HL-60/S4 treated with retinoic acid at 250 ng/mL for 4 days and 3 days (cell line): ENCODE measurements around the gene FOXJ1.
"Not testable (repeated sequence)": the region's sequence is repeated elsewhere in the genome, so short reads cannot be mapped to it uniquely, and the experiment has no call there.

Source experiments
- in situ Hi-C: fragments of 300-500 bp; cut with MboI; formaldehyde crosslinking; loops from 2 replicates; pipeline ENCODE4 v1.7.0; 2022; ENCODE audit warnings: low sequenced_read_pairs

The FOXJ1 gene

GRCh38 chr17:76141212-76142038 is at the start of gene FOXJ1:
TSS of gene FOXJ1 (minus strand) at chr17:76141245. CDS start at chr17:76140395, 850 bp downstream.
- in situ Hi-C loops, result loop anchor here (10.0 kb wide), 1 partner anchor 123 kb away; the partner anchor contains the start of gene UBALD2

DNA sequence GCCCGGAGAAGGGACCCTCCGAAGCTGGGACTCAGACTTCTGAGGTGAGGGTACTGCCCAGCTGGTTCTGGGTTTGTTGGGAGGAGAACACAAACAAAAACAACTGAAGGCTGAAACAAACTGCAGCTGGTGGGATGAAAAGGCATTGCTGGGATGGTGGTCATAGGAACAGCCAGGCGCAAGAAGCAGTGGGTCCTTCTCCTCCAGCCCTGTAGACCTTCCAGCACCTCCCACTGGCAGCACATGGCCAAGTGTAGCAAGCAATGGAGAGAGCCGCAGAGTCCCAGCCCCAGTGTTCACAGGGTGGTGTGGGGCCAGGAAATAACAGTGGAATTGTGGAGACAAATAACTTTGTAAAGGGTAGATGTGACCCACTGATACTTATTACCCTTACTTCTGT is 48.7 kb upstream of the FOXJ1 start:
- in situ Hi-C loops, result loop anchor here (10.0 kb wide), 1 partner anchor 105 kb away; no protein-coding TSS in a partner anchor

DNA sequence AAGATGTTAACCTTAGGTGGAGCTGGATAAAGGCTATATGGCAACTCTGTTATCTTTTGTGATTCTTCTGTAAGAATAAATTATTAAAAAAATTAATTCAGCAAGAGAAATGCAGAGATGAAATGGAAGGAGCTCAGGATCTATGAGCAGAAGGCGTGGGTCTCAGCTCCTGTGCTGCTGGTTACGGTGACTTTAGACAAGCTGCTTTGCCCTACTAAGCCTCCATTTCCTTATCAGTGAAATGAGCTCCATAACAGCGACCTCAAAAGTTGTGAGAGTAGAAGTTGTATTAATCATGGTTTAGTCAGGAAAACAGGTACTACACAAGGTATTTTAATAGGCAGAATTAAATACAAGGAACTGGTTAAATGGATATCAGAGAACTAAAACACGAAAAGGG is 48.2 kb upstream of the FOXJ1 start:
- in situ Hi-C loops, result no loop called here

- in situ Hi-C loops, result no loop called here
These were observed 47.4 kb upstream of the FOXJ1 start for GRCh38 chr17:76188213-76189016.

DNA sequence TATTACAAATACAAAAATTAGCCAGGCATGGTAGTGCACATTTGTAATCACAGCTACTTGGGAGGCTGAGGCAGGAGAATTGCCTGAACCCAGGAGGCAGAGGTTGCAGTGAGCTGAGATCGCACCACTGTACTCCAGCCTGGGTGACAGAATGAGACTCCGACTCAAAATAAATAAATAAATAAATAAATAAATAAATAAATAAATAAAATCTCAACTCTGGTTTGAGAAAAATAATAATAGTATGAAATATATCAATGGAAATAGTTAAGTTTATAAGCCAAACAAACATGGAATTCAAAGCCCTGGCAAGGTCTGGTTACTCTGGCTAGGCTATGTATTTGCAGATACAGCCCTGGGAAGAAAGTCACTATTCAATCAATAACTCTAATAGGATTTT is 45.7 kb upstream of the FOXJ1 start:
- in situ Hi-C loops, result not testable (repeated sequence)

GRCh38 chr17:76184290-76184689 is 43.2 kb upstream of the FOXJ1 start:
- in situ Hi-C loops, result no loop called here

GRCh38 chr17:76182016-76182764 is 41.1 kb upstream of the FOXJ1 start:
- in situ Hi-C loops, result no loop called here

GRCh38 chr17:76179496-76180467 is 38.7 kb upstream of the FOXJ1 start:
- in situ Hi-C loops, result no loop called here

- in situ Hi-C loops, result no loop called here
These were observed 37.1 kb upstream of the FOXJ1 start for GRCh38 chr17:76178124-76178523.

DNA sequence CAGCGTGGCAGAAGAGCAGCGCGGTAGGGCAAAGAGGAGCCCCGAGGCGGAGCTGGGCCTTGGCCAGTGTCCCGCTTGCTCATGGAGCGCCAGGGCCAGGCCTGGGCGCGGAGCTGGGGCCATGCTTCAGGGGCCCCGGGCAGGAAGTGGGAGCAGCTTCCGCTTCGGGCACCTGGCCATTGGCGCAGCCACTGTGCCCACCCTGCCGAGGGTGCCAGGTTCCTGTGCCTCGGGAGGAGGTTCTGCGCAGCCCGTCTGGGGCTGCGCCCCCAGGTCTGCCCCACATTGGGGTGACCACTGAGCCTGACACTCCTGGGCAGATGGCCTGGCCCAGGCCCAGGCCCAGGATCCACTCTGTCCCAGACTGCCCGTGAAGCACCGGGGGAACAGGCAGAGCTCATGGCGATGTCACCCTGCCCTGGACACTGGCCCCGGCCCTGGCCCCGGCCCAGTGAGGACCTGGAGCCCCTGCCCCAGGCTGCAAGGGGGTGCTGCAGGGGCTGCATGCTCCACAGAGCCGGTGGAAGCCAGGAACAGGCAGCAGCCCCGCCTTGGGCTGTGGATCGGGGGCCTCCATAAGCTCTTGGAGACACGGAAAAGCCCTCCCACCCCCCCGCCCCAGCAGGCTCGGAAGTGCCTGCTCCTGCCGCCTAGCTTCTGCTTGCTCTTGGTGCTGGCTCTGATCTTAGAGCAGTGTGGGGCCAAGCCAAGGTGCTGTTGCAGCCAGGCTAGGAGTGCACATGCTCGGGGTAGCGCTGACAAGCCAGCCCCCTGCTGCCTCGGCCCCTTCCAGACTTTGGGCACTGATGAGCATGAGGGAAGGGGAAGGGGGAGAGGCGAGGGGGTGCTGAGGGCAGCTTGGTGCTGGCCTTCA is 35.9 kb upstream of the FOXJ1 start:
- in situ Hi-C loops, result no loop called here

DNA sequence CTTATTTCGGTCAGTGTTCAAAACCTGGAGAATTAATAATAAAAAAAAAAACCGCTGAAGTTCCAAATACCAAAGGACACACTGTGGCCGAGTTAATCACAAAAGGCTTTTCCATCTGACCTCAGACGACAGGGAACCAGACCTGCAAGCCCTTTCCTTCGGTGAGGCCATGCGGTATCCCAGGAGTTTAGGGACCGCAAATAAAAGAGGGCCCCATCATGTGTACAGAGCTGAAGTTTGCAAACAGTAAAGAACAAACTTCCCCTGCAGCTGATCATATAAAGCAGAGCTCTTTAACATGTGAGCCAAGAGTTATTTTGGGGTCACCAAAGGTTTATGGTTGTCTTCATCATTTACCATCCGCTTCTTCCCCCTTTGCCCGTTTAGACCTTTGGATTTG is 33.0 kb upstream of the FOXJ1 start:
- in situ Hi-C loops, result no loop called here

- in situ Hi-C loops, result no loop called here
These were observed 32.4 kb upstream of the FOXJ1 start for GRCh38 chr17:76173474-76173873.

DNA sequence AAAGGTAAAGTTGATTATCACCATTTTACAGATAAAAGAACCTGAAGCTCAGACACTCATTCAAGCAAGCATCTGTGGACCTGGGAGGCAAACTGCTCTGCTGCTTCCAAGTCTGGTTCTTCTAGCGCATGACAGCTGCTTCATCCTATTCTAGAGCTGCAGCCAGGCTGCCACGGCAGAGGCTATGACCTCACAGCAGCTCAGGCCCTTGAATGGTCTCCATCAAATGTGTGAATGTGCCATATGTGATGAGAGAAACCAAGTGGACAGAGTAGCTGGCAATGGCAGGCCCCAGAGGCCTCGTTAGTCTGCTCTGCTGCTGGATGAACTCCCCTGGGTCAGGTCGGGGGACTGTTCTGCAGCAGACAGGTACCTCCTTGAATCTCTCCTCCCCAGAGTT is 30.7 kb upstream of the FOXJ1 start:
- in situ Hi-C loops, result no loop called here

DNA sequence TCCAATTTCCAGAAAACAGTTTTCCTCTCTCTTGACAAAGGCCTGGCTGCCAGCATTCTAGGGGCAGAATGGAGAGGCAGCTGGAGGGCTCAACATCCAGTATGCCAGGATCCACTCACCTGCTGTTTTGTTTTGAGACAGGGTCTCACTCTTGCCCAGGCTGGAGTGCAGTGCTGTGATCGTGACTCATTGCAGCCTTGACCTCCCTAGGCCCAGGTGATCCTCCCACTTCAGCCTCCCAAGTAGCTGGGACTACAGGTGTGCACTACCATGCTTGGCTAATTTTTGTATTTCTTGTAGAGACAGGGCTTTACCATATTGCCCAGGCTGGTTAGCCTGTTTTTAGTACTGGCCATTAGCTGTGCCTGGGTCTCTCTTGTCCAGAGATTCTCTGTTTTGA is 29.1 kb upstream of the FOXJ1 start:
- in situ Hi-C loops, result no loop called here

DNA sequence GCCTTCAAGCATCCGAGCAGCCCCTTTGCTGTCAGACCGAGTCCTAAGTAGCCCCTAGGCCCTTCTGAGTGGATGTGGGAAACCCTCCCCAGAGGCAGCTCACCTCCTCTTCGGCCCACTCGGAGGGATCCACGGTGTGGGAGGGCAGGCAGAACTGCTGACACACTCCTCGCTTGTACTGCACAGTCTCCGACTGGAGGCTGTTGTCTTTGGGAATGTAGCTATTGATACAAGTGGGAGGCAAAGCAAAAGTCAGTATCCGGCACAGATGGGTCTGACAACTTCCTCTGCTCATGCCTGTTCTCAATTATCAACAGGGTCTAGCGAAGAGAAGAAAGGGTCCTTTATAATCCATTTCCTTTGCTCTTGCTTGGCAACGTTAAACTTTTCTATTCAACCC is 25.9 kb upstream of the FOXJ1 start:
- in situ Hi-C loops, result no loop called here

GRCh38 chr17:76166168-76166567 is 25.1 kb upstream of the FOXJ1 start:
- in situ Hi-C loops, result no loop called here

DNA sequence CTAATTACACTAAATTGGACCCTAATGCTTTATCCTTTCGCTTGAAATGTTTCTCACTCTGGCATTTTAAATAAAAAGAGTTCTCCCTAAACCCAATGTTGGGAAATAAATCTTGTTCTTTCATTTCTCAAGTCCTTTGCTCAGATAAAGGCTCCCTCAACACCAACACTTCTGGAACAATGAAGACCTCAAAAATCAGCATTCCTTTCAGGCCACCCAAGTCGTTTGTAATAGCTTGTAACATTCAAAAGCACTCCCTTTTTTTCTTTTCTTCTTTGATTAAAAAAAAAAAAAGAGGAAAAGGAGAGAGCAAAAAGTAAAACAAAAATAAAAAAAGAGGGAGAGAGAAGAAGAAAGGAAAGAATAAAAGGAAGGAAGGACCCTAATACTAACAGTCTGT is 23.3 kb upstream of the FOXJ1 start:
- in situ Hi-C loops, result no loop called here

- in situ Hi-C loops, result no loop called here
These were observed 22.9 kb upstream of the FOXJ1 start for GRCh38 chr17:76163919-76164318.

- in situ Hi-C loops, result no loop called here
These were observed 20.7 kb upstream of the FOXJ1 start for GRCh38 chr17:76161619-76162266.
